NCI-H2196 treated with DMSO at 0.1 percent for 48 hours (cell line): Measurements from ENCODE around the gene OR1N1.
"Not testable (repeated sequence)": the region's sequence is repeated elsewhere in the genome, so short reads cannot be mapped to it uniquely, and the experiment has no call there.

ENCODE experiments used
- DNase-seq: peaks from one replicate; lab custom pipeline; 2025; ENCODE audit not compliant: unreplicated experiment; lab: John Stamatoyannopoulos, UW

The OR1N1 gene

GRCh38 chr9:122527193-122527592 is at the start of gene OR1N1:
Gene OR1N1 (minus strand): TSS chr9:122527293. CDS start chr9:122527293, 0 bp downstream.
- no peak for DNase-seq

- DNase-seq: no peak
These were observed 45.4 kb upstream of the OR1N1 start for GRCh38 chr9:122572456-122572855.

- DNase-seq: no peak
These were observed 40.8 kb upstream of the OR1N1 start for GRCh38 chr9:122567901-122568300.

GRCh38 chr9:122562134-122562760 is 35.2 kb upstream of the OR1N1 start:
- no peak for DNase-seq

- DNase-seq: no peak
These were observed 34.4 kb upstream of the OR1N1 start for GRCh38 chr9:122561446-122561845.

- no peak for DNase-seq
These were observed 25.7 kb upstream of the OR1N1 start, which contains the start of gene OR1N2 for GRCh38 chr9:122552812-122553211. Gene OR1N2 (plus strand): TSS chr9:122553112. CDS start chr9:122553212, 100 bp downstream.

GRCh38 chr9:122551371-122551770 is 24.3 kb upstream of the OR1N1 start:
- no peak for DNase-seq

GRCh38 chr9:122546196-122546595 is 19.1 kb upstream of the OR1N1 start:
- DNase-seq: no peak

- DNase-seq: no peak
These were observed 11.7 kb upstream of the OR1N1 start for GRCh38 chr9:122538757-122539156.

- not testable (repeated sequence) for DNase-seq
These were observed 10.0 kb upstream of the OR1N1 start for GRCh38 chr9:122537066-122537465.

- no peak for DNase-seq
These were observed 9.0 kb upstream of the OR1N1 start for GRCh38 chr9:122536134-122536533.

GRCh38 chr9:122531157-122531556 is 4.1 kb upstream of the OR1N1 start:
- not testable (repeated sequence) for DNase-seq

- no peak for DNase-seq
These were observed 491 bp downstream of the OR1N1 start for GRCh38 chr9:122526602-122527001.

GRCh38 chr9:122519376-122519775 is 7.7 kb downstream of the OR1N1 start:
- no peak for DNase-seq

GRCh38 chr9:122518841-122519240 is 8.3 kb downstream of the OR1N1 start, which contains the start of gene OR1J4:
Gene OR1J4 (plus strand): TSS chr9:122519141. CDS start chr9:122519141, 0 bp downstream.
- no peak for DNase-seq

- no peak for DNase-seq
These were observed 8.9 kb downstream of the OR1N1 start for GRCh38 chr9:122518226-122518625.

GRCh38 chr9:122510502-122510901 is 16.6 kb downstream of the OR1N1 start, which contains the start of gene OR1J2:
Gene OR1J2 (plus strand): TSS chr9:122510802. CDS start chr9:122510802, 0 bp downstream.
- no peak for DNase-seq

GRCh38 chr9:122506964-122507363 is 20.1 kb downstream of the OR1N1 start:
- DNase-seq: no peak

- DNase-seq: no peak
These were observed 28.2 kb downstream of the OR1N1 start for GRCh38 chr9:122498883-122499288.

GRCh38 chr9:122479062-122479461 is 48.0 kb downstream of the OR1N1 start:
- no peak for DNase-seq

- DNase-seq: no peak
These were observed 49.3 kb downstream of the OR1N1 start, which contains the start of gene OR1J1 for GRCh38 chr9:122477826-122478225. Gene OR1J1 (minus strand): TSS chr9:122477926. CDS start chr9:122477926, 0 bp downstream.

GRCh38 chr9:122477346-122477745 is 49.7 kb downstream of the OR1N1 start:
- no peak for DNase-seq
